Right ventricle myocardium superior (tissue), 1 donor: ENCODE results near the gene PNMA8C. TPM values are rescaled to one million over a fixed set of nuclear protein-coding genes. Genes with fewer than 3 reads are reported as not detected.
"Not testable (repeated sequence)": the region's sequence is repeated elsewhere in the genome, so short reads cannot be mapped to it uniquely, and the experiment has no call there.

ENCODE experiments used
- ATAC-seq: fragments of 200-7000 bp; cut with Tn5 transposase; one replicate; pipeline ENCODE4 v1.9.1; 2020; ENCODE audit warnings: mild to moderate bottlenecking; ENCODE audit not compliant: poor library complexity
- DNase-seq: peaks from one replicate; pipeline ENCODE4 v3.0.0-alpha.2; 2020
- intact Hi-C: fragments of 100-400 bp; cut with DNase I; formaldehyde crosslinking; loops from one replicate; pipeline ENCODE4 v1.11.2; 2022
- total RNA-seq: library from RNA; stranded (reverse); fragmentation: NEBNext Ultra II Directional; extraction: Animal tissue kit (Norgen Biotek cat#: 25700); gene quantifications from one replicate; pipeline ENCODE4 v1.2.1, GENCODE V29; 2021
- donor health status: DM: no; HTN: yes; CAD: no; lungs with severe emphysema.

The PNMA8C gene
- total RNA-seq, 1 donor from 2014 or later, result not detected

GRCh38 chr19:46415804-46416709 lies 12.7 kb downstream of the PNMA8C start:
- peak; percentile 44 for ATAC-seq
- intact Hi-C loops, result not testable (repeated sequence)

GRCh38 chr19:46414899-46415298 lies 13.8 kb downstream of the PNMA8C start:
- DNase-seq, ATAC-seq, intact Hi-C loops: not testable (repeated sequence)

More at GRCh38 chr19:46415804-46416709, 12.7 kb downstream of the PNMA8C start:
- DNase-seq, result peak; percentile 93

GRCh38 chr19:46413262-46414031 lies 15.3 kb downstream of the PNMA8C start, which contains the start of gene CCDC8:
Gene CCDC8, minus strand, starts transcription at chr19:46413564. Its CDS starts 754 bp downstream, at chr19:46412810.
- intact Hi-C loops, result no loop called here
- DNase-seq, result peak; percentile 90
- peak; percentile 91 for ATAC-seq

- DNase-seq (no peak), ATAC-seq (no peak)
- intact Hi-C loops, result no loop called here
Measured at GRCh38 chr19:46412650-46413261, 16.0 kb downstream of the PNMA8C start.

- DNase-seq (no peak), ATAC-seq (no peak)
- intact Hi-C loops, result no loop called here
Measured at GRCh38 chr19:46411925-46412649, 16.6 kb downstream of the PNMA8C start.

- DNase-seq, result no peak
- ATAC-seq, result no peak
- intact Hi-C loops, result no loop called here
Measured at GRCh38 chr19:46411088-46411924, 17.4 kb downstream of the PNMA8C start.

- intact Hi-C loops, result no loop called here
- ATAC-seq (no peak), DNase-seq (no peak)
Measured at GRCh38 chr19:46410205-46411087, 18.3 kb downstream of the PNMA8C start.

GRCh38 chr19:46409191-46409590 lies 19.5 kb downstream of the PNMA8C start:
- ATAC-seq (no peak), DNase-seq (no peak)
- intact Hi-C loops, result no loop called here

- DNase-seq, result peak; percentile 87
- intact Hi-C loops, result no loop called here
- peak; percentile 54 for ATAC-seq
Measured at GRCh38 chr19:46408664-46409039, 20.1 kb downstream of the PNMA8C start.

GRCh38 chr19:46407856-46408663 lies 20.7 kb downstream of the PNMA8C start:
- peak; percentile 3 for ATAC-seq

GRCh38 chr19:46406976-46407375 lies 21.8 kb downstream of the PNMA8C start:
- no peak for ATAC-seq
- intact Hi-C loops, result no loop called here
- DNase-seq, result no peak

More at GRCh38 chr19:46407856-46408663, 20.7 kb downstream of the PNMA8C start:
- intact Hi-C loops, result no loop called here
- no peak for DNase-seq

- DNase-seq (no peak), ATAC-seq (peak; percentile 8)
- intact Hi-C loops, result no loop called here
Measured at GRCh38 chr19:46404753-46405468, 23.8 kb downstream of the PNMA8C start.

- intact Hi-C loops, result no loop called here
- DNase-seq, result peak; percentile 75
- ATAC-seq, result peak; percentile 66
Measured at GRCh38 chr19:46404055-46404752, 24.5 kb downstream of the PNMA8C start.

- no peak for ATAC-seq
- intact Hi-C loops, result no loop called here
- no peak for DNase-seq
Measured at GRCh38 chr19:46402725-46403124, 26.0 kb downstream of the PNMA8C start.
